T1000 (cell line): ENCODE measurements around the gene GPC1.

Experiments
- DNase-seq: peaks from one replicate; lab custom pipeline; 2025; ENCODE audit warnings: mixed read lengths; lab: John Stamatoyannopoulos, UW

The GPC1 gene

GRCh38 chr2:240499309-240500301 is 64.1 kb downstream of the GPC1 start:
- no peak for DNase-seq

- no peak for DNase-seq
Observed at GRCh38 chr2:240500561-240501423, 65.3 kb downstream of the GPC1 start.

- DNase-seq: no peak
Observed at GRCh38 chr2:240501531-240501991, 66.1 kb downstream of the GPC1 start.

GRCh38 chr2:240502059-240502429 is 66.6 kb downstream of the GPC1 start:
- no peak for DNase-seq

GRCh38 chr2:240502430-240503121 is 67.1 kb downstream of the GPC1 start:
- no peak for DNase-seq

GRCh38 chr2:240503375-240503774 is 67.9 kb downstream of the GPC1 start:
- DNase-seq: no peak

GRCh38 chr2:240503848-240504247 is 68.4 kb downstream of the GPC1 start:
- DNase-seq: no peak

GRCh38 chr2:240505910-240506309 is 70.4 kb downstream of the GPC1 start:
- DNase-seq: no peak

- no peak for DNase-seq
Observed at GRCh38 chr2:240506406-240507059, 71.1 kb downstream of the GPC1 start.

- no peak for DNase-seq
Observed at GRCh38 chr2:240507060-240507777, 71.8 kb downstream of the GPC1 start.

GRCh38 chr2:240507778-240508251 is 72.4 kb downstream of the GPC1 start:
- DNase-seq: no peak

- DNase-seq: no peak
Observed at GRCh38 chr2:240508832-240509545, 73.5 kb downstream of the GPC1 start.

- DNase-seq: no peak
Observed at GRCh38 chr2:240509667-240510512, 74.4 kb downstream of the GPC1 start.

GRCh38 chr2:240510513-240511210 is 75.2 kb downstream of the GPC1 start:
- DNase-seq: no peak

GRCh38 chr2:240511351-240512108 is 76.1 kb downstream of the GPC1 start:
- DNase-seq: no peak

GRCh38 chr2:240512109-240512485 is 76.6 kb downstream of the GPC1 start:
- DNase-seq: no peak

- DNase-seq: no peak
Observed at GRCh38 chr2:240512666-240513535, 77.4 kb downstream of the GPC1 start.
